Measurements from ENCODE around the gene ITPA. TPM values are rescaled to one million over a fixed set of nuclear protein-coding genes. Genes with fewer than 3 reads are reported as not detected.

Gene ITPA
- 119 to 136 TPM (median 124 TPM) in 5 replicates for total RNA-seq (2022; extraction: Qiagen RNA extraction; ENCODE audit: low read depth)

GRCh38 chr20:3209257-3209945 is at the start of gene ITPA:
ITPA (plus strand) TSS chr20:3209498; CDS start chr20:3209552, 54 bp downstream.

GRCh38 chr20:3172933-3173609 is 36.2 kb upstream of the ITPA start, which contains the start of gene LZTS3:
LZTS3 (minus strand) TSS chr20:3173549; CDS start chr20:3167163, 6,386 bp downstream.

GRCh38 chr20:3204124-3204794 is 5.0 kb upstream of the ITPA start, which contains the start of gene DDRGK1:
DDRGK1 (minus strand) TSS chr20:3204682; CDS start chr20:3204627, 55 bp downstream.

GRCh38 chr20:3239026-3239866 is 29.9 kb downstream of the ITPA start, which contains the start of gene SLC4A11:
SLC4A11 (minus strand) TSS chr20:3239190; CDS start chr20:3239137, 53 bp downstream.

Other genes starting within 250 kb of the ITPA start
- gene GNRH2, start 165.9 kb upstream of the ITPA start, total RNA-seq (2022; extraction: Qiagen RNA extraction; ENCODE audit: low read depth), result 0.25 to 0.26 TPM in 2 of 5 replicates, not detected in the others
- 103 to 162 TPM (median 144 TPM) in 5 replicates for gene MRPS26, start 163.4 kb upstream of the ITPA start, total RNA-seq (2022; extraction: Qiagen RNA extraction; ENCODE audit: low read depth)
- not detected in 5 replicates for gene OXT, start 137.9 kb upstream of the ITPA start, total RNA-seq (2022; extraction: Qiagen RNA extraction; ENCODE audit: low read depth)
- gene AVP, start 124.8 kb upstream of the ITPA start, total RNA-seq (2022; extraction: Qiagen RNA extraction; ENCODE audit: low read depth), result not detected in 5 replicates
- 44.0 to 49.5 TPM (median 47.0 TPM) in 5 replicates for gene FASTKD5, start 49.6 kb upstream of the ITPA start, total RNA-seq (2022; extraction: Qiagen RNA extraction; ENCODE audit: low read depth)
- gene UBOX5, start 49.6 kb upstream of the ITPA start, total RNA-seq (2022; extraction: Qiagen RNA extraction; ENCODE audit: low read depth), result 3.3 to 4.2 TPM (median 3.8 TPM) in 5 replicates
- gene LZTS3, start 35.9 kb upstream of the ITPA start, total RNA-seq (2022; extraction: Qiagen RNA extraction; ENCODE audit: low read depth), result 2.3 to 2.7 TPM (median 2.6 TPM) in 5 replicates
- 70.9 to 97.8 TPM (median 87.1 TPM) in 5 replicates for gene DDRGK1, start 4.8 kb upstream of the ITPA start, total RNA-seq (2022; extraction: Qiagen RNA extraction; ENCODE audit: low read depth)
- 5.3 to 7.2 TPM (median 6.2 TPM) in 5 replicates for gene SLC4A11, start 29.7 kb downstream of the ITPA start, total RNA-seq (2022; extraction: Qiagen RNA extraction; ENCODE audit: low read depth)
- gene DNAAF9, start 198.2 kb downstream of the ITPA start, total RNA-seq (2022; extraction: Qiagen RNA extraction; ENCODE audit: low read depth), result 4.6 to 5.8 TPM (median 5.4 TPM) in 5 replicates